ENCODE data around the gene SAPCD2. TPM values are rescaled to one million over a fixed set of nuclear protein-coding genes. Genes with fewer than 3 reads are reported as not detected.

The SAPCD2 gene
- polyA plus RNA-seq, 1 donor (not counting 4 experiments of a cell fraction or from before 2014, with no cell fraction given): 1.6 TPM

GRCh38 chr9:137110147-137110910 lies 40.0 kb upstream of the SAPCD2 start:
- Histone ChIP-seq H3K4me3 (ENCODE audit: control insufficient read depth in 2 of 3, extremely low read depth in 1 of 3, insufficient read depth in 2 of 3, low read depth in 1 of 3, low read length in 3 of 3) (no peak overlapping the region), H3K9me3 (ENCODE audit: control insufficient read depth, low read depth, low read length) (no peaks in the 10 kb centered on the region), H3K79me2 (ENCODE audit: control insufficient read depth, insufficient read depth, low read length) (no peaks in the 10 kb centered on the region), H2AFZ (ENCODE audit: control insufficient read depth, low read length) (no peak overlapping the region), H3K4me1 (ENCODE audit: control insufficient read depth, extremely low read depth, insufficient read depth, low read length) (no peaks in the 10 kb centered on the region), H3K27me3 (ENCODE audit: control insufficient read depth, extremely low read depth, insufficient read depth, low read length) (no peaks in the 10 kb centered on the region), H4K20me1 (ENCODE audit: control insufficient read depth, extremely low read depth, insufficient read depth, low read length) (no peaks in the 10 kb centered on the region), H3K9ac (ENCODE audit: control insufficient read depth, extremely low read depth, insufficient read depth, low read length) (no peak overlapping the region), H3K9me1 (ENCODE audit: control insufficient read depth, extremely low read depth, insufficient read depth, low read length) (no peaks in the 10 kb centered on the region), H3K36me3 (ENCODE audit: control insufficient read depth in 2 of 2, extremely low read depth in 1 of 2, insufficient read depth in 2 of 2, low read length in 2 of 2) (peaks cover under 1 to 12% of the 10 kb centered on the region in 2 experiments), H3K27ac (ENCODE audit: control insufficient read depth, insufficient read depth, low read length) (no peak overlapping the region), H3K4me2 (ENCODE audit: control insufficient read depth, extremely low read depth, insufficient read depth, low read depth, low read length) (no peak overlapping the region)
- no peak for DNase-seq (ENCODE audit: low read depth, low spot score)
- no peak for TF ChIP-seq EZH2 (IDR thresholded peaks at IDR 0.05; ENCODE audit: low read length)
- no peak for TF ChIP-seq CTCF (optimal IDR thresholded peaks at IDR 0.05 in 1 of 3, IDR thresholded peaks at IDR 0.05 in 1 of 3, conservative IDR thresholded peaks at IDR 0.05 in 1 of 3; ENCODE audit: extremely low read depth in 1 of 3, insufficient read depth in 2 of 3, low read length in 3 of 3)
- dilution Hi-C loops (cut with MboI; ENCODE audit: extremely low pct_ligation_motif_present, low sequenced_read_pairs): no loop called here
- no peak for FAIRE-seq

DNA sequence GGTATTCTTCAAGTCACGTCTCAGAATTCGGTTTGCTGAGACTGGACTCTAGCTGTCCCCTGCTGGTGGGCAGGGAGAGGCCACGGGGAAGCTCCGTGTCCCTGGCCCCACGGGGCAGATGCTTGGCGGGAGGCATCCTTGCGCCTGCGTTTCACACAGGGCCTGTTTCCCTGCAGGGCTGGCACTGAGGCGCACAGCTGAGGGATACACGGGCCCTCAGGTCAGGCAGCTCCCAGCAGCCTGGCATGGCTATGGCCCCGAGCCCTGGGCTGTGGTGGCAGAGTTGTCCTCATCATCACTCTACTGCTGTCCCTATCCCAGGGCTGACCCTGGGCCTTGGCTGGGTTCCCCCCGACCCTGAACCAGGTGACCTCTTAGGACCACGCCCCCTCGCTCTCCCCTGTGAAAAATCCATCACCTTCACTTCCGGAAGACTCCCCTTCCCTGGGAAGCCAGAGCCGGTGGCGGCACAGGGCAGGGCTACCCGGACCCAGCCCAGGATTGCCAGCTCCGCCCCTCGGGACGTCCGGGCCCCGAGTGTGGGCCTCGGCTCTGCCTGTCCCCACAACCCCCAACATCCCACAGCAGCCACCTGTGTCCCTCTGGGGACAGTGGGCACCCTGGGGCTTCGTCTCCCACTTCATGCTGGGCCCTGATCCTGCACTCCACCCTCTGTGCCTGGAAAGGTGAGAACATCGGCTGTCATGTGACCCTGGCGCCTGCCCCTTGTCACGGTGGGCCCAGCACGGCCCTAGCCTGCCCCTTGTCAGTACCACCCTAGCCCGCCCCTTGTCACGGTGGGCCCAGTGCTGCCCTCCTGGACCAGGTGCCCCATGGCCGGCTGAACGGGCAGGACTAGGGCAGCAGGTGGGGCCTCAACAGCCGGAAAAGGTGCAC lies 39.1 kb upstream of the SAPCD2 start:
- dilution Hi-C loops (cut with MboI; ENCODE audit: extremely low pct_ligation_motif_present, low sequenced_read_pairs): no loop called here
- no peak overlapping the region for H3K27ac ChIP-seq (ENCODE audit: control insufficient read depth, insufficient read depth, low read length)
- H4K20me1 ChIP-seq (ENCODE audit: control insufficient read depth, extremely low read depth, insufficient read depth, low read length): no peaks in the 10 kb centered on the region
- H3K9me3 ChIP-seq (ENCODE audit: control insufficient read depth, low read depth, low read length): no peaks in the 10 kb centered on the region
- TF ChIP-seq CTCF (optimal IDR thresholded peaks at IDR 0.05 in 1 of 3, IDR thresholded peaks at IDR 0.05 in 1 of 3, conservative IDR thresholded peaks at IDR 0.05 in 1 of 3; ENCODE audit: extremely low read depth in 1 of 3, insufficient read depth in 2 of 3, low read length in 3 of 3): no peak
- TF ChIP-seq EZH2 (IDR thresholded peaks at IDR 0.05; ENCODE audit: low read length): no peak
- peaks cover 4 to 12% of the 10 kb centered on the region in 2 experiments for H3K36me3 ChIP-seq (ENCODE audit: control insufficient read depth in 2 of 2, extremely low read depth in 1 of 2, insufficient read depth in 2 of 2, low read length in 2 of 2)
- H3K79me2 ChIP-seq (ENCODE audit: control insufficient read depth, insufficient read depth, low read length): no peaks in the 10 kb centered on the region
- FAIRE-seq: no peak
- H3K4me3 ChIP-seq (ENCODE audit: control insufficient read depth in 2 of 3, extremely low read depth in 1 of 3, insufficient read depth in 2 of 3, low read depth in 1 of 3, low read length in 3 of 3): no peak overlapping the region
- no peak overlapping the region for H2AFZ ChIP-seq (ENCODE audit: control insufficient read depth, low read length)
- H3K9me1 ChIP-seq (ENCODE audit: control insufficient read depth, extremely low read depth, insufficient read depth, low read length): no peaks in the 10 kb centered on the region
- no peak overlapping the region for H3K4me2 ChIP-seq (ENCODE audit: control insufficient read depth, extremely low read depth, insufficient read depth, low read depth, low read length)
- DNase-seq (ENCODE audit: low read depth, low spot score): no peak
- H3K27me3 ChIP-seq (ENCODE audit: control insufficient read depth, extremely low read depth, insufficient read depth, low read length): no peaks in the 10 kb centered on the region
- no peaks in the 10 kb centered on the region for H3K4me1 ChIP-seq (ENCODE audit: control insufficient read depth, extremely low read depth, insufficient read depth, low read length)
- no peak overlapping the region for H3K9ac ChIP-seq (ENCODE audit: control insufficient read depth, extremely low read depth, insufficient read depth, low read length)
